Esophagus muscularis mucosa (tissue), 3 donors: ENCODE results near the gene FBXO34.

Source experiments
- CTCF ChIP-seq, 3 experiments: fragments of 200-600 bp in 2 of 3; fragments of 450-650 bp in 1 of 3; sonication (generic) in 2 of 3; IDR thresholded peaks; one replicate each; pipeline ENCODE4 v1.5.1; 2017 to 2019; ENCODE audit warnings: antibody characterized with exemption in 3 of 3, mild to moderate bottlenecking in 2 of 3, moderate library complexity in 1 of 3
- POLR2A ChIP-seq: fragments of 450-650 bp; IDR thresholded peaks from one replicate; pipeline ENCODE4 v1.6.1; 2017; ENCODE audit warnings: antibody characterized with exemption, moderate library complexity, mild to moderate bottlenecking, low read depth
- POLR2AphosphoS5 ChIP-seq, 2 donors: sonication (generic); formaldehyde crosslinking; IDR thresholded peaks; one replicate each; pipeline ENCODE4 v1.6.1; 2017; ENCODE audit warnings: antibody characterized with exemption in 2 of 2

DNA sequence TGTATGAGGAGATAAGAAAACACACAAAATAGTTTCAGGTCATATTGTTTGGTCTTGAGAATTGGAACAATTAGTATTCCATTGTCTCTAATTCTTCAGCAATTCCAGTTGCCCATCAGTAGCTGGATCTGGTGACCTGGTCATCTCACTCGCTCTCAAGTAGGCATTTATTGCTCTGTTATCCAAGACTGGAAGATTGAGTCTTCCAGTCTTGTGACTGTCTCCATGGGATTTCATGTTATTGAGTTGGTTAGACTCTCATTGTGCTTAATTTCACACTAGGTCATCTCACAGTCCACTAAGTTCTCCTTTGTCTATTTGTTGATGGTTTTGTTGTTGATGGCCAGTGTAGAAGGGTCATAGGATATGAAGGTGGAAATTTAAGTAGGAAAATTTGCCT, 47.5 kb downstream of the FBXO34 start:
- no peak for TF ChIP-seq POLR2A
- no peak for TF ChIP-seq CTCF (IDR thresholded peaks at IDR 0.05)
- no peak for TF ChIP-seq POLR2AphosphoS5 (IDR thresholded peaks at IDR 0.05)
